ENCODE data around the gene MYO1C.

- no peak for TF ChIP-seq CTCF (IDR thresholded peaks at IDR 0.05; ENCODE audit: poor library complexity)
- TF ChIP-seq EZH2 (IDR thresholded peaks at IDR 0.05; ENCODE audit: borderline replicate concordance): no peak
- no peak for TF ChIP-seq EZH2phosphoT487 (IDR thresholded peaks at IDR 0.05; ENCODE audit: low read depth, severe bottlenecking, unreplicated experiment)
Measured at GRCh38 chr17:1416414-1416813, 76.1 kb downstream of the MYO1C start.

Measured in hepatocyte (in vitro differentiated cells).